ENCODE results near the gene CBR3. TPM values are rescaled to one million over a fixed set of nuclear protein-coding genes. Genes with fewer than 3 reads are reported as not detected.

The CBR3 gene
- total RNA-seq, 1 donor from 2014 or later: 2.0 TPM

DNA sequence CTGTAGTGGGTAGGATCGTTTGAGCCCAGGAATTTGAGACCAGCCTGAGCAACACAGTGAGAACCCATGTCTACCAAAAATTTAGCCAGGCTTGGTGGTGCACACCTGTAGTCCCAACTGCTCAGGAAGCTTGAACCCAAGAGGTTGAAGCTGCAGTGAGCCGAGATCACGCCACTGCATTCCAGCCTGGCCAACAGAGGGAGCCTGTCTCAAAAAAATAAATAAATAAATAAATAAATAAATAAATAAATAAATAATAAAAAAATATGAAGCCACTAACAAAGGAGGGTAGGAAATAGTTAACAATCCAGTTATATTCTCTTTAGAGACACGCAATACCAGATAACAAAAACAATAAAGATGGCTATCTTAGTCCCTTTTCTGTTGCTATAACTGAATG, 11.9 kb upstream of the CBR3 start:
- peaks cover 10% of the 10 kb centered on the region for H3K4me1 ChIP-seq
- intact Hi-C loops (cut with micrococcal nuclease): no loop called here
- no peak for DNase-seq
- H3K27ac ChIP-seq (replicated peaks): no peak overlapping the region
- TF ChIP-seq, protein P1, sequence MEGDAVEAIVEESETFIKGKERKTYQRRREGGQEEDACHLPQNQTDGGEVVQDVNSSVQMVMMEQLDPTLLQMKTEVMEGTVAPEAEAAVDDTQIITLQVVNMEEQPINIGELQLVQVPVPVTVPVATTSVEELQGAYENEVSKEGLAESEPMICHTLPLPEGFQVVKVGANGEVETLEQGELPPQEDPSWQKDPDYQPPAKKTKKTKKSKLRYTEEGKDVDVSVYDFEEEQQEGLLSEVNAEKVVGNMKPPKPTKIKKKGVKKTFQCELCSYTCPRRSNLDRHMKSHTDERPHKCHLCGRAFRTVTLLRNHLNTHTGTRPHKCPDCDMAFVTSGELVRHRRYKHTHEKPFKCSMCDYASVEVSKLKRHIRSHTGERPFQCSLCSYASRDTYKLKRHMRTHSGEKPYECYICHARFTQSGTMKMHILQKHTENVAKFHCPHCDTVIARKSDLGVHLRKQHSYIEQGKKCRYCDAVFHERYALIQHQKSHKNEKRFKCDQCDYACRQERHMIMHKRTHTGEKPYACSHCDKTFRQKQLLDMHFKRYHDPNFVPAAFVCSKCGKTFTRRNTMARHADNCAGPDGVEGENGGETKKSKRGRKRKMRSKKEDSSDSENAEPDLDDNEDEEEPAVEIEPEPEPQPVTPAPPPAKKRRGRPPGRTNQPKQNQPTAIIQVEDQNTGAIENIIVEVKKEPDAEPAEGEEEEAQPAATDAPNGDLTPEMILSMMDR (IDR thresholded peaks at IDR 0.05; ENCODE audit: borderline replicate concordance): peak; percentile 65
- H3K36me3 ChIP-seq: no peaks in the 10 kb centered on the region
- H3K27me3 ChIP-seq (ENCODE audit: low read depth): no peaks in the 10 kb centered on the region
- no peaks in the 10 kb centered on the region for H3K9me3 ChIP-seq (replicated peaks)
- H3K4me3 ChIP-seq: no peak overlapping the region

DNA sequence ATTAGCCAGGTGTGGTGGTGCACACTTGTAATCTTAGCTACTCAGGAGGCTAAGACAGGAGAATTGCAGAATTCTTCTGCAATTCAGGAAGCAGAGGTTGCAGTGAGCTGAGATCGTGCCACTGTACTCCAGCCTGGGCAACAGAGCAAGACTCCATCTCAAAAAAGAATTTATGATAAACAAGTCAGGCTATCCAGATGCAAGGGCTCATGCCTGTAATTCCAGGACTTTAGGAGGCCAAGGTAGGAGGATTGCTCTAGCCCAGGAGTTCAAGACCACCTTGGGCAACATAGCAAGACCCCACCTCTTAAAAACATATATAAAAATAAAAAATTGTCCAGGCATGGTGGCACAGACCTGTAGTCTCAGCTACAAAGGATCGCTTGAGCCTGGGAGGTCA, 10.5 kb upstream of the CBR3 start:
- Histone ChIP-seq H3K36me3 (no peaks in the 10 kb centered on the region), H3K27ac (replicated peaks) (no peak overlapping the region), H3K4me1 (peaks cover 10% of the 10 kb centered on the region), H3K27me3 (ENCODE audit: low read depth) (no peaks in the 10 kb centered on the region), H3K4me3 (no peak overlapping the region), H3K9me3 (replicated peaks) (no peaks in the 10 kb centered on the region)
- DNase-seq: no peak
- TF ChIP-seq, protein P1 (IDR thresholded peaks at IDR 0.05; ENCODE audit: borderline replicate concordance): no peak
- intact Hi-C loops (cut with micrococcal nuclease): no loop called here

DNA sequence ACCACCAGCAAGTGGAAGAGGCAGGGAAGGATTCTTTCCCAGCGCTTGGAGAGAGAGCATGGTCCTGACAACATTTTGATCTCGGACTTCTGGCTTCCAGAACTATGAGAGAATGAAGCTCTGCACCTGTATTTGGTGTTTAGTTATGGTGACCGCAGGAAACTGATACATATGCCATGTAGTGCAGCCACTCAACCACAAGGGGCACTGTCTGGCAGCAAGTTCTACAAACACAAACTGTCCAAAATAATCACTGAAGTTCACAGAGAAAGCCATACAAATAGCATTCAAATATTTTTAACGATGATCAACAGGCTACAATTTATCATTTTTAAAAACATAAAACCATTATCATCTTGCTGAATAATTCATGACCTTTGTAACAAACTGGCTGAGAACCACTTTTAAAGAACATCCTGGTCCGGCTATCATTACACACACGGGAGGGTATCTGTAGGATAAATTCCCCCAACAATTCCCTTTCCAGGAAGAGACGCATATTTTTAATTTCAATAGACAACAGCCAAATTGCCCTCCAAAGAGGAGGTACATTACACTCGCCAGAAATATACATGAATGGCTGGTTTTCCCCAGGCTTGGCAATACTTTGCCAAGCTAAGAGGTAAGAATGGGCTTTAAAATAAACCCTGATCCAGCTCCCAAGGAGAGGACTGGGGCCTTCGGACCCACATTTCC, 9.2 kb upstream of the CBR3 start:
- no peaks in the 10 kb centered on the region for H3K9me3 ChIP-seq (replicated peaks)
- peak overlapping the region; percentile 21 for H3K27ac ChIP-seq (replicated peaks)
- H3K27me3 ChIP-seq (ENCODE audit: low read depth): no peaks in the 10 kb centered on the region
- H3K36me3 ChIP-seq: no peaks in the 10 kb centered on the region
- H3K4me3 ChIP-seq: no peak overlapping the region
- intact Hi-C loops (cut with micrococcal nuclease): no loop called here
- peaks cover 20% of the 10 kb centered on the region for H3K4me1 ChIP-seq
- TF ChIP-seq, protein P1 (IDR thresholded peaks at IDR 0.05; ENCODE audit: borderline replicate concordance): peak; percentile 96
- DNase-seq: peak; percentile 40

DNA sequence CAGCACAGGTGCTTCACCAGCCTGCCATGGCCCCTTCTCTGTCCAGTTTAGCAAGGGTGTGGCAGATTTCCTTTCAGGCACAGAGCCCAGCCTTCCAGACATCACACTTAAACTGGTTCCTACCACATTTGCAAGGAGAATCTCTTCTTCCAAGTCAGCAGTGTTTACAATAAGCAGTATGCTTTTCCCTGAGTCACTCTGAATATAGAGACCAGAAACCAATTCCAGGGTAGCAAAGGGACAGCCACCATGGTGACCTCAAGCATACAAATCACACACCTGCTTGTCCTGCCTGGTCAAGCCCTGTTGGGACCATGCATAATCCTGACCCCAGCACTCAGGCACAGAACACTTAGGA, 8.7 kb upstream of the CBR3 start:
- intact Hi-C loops (cut with micrococcal nuclease): no loop called here
- no peaks in the 10 kb centered on the region for H3K36me3 ChIP-seq
- TF ChIP-seq, protein P1 (IDR thresholded peaks at IDR 0.05; ENCODE audit: borderline replicate concordance): no peak
- H3K27me3 ChIP-seq (ENCODE audit: low read depth): no peaks in the 10 kb centered on the region
- no peak for DNase-seq
- H3K4me3 ChIP-seq: no peak overlapping the region
- H3K9me3 ChIP-seq (replicated peaks): no peaks in the 10 kb centered on the region
- peaks cover 23% of the 10 kb centered on the region for H3K4me1 ChIP-seq
- H3K27ac ChIP-seq (replicated peaks): peak overlapping the region; percentile 21

DNA sequence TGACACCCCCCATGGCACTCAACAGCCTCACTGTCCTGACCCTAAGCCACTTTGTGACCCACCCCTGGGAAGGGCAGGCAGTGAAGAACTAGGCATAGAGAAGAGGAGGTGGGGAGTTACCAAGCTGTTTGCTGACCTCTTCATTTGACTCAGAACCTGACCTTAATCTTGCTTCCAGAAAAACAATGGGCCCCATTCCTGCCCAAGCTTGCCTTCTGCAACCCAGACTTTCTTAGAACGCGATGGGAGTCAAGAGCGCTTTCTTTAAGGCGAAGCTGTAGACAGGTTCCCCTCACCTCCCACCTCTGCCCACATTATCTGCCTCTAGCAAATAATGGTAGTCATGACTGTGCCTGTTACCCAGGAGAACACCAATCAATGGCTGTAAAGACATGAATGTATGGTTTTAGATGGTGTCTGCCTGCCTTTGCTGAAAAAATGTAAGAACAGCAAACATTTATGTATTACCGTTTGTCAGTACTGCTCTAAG, 8.2 kb upstream of the CBR3 start:
- intact Hi-C loops (cut with micrococcal nuclease): no loop called here
- H3K4me1 ChIP-seq: peaks cover 23% of the 10 kb centered on the region
- no peaks in the 10 kb centered on the region for H3K9me3 ChIP-seq (replicated peaks)
- peak overlapping the region; percentile 21 for H3K27ac ChIP-seq (replicated peaks)
- no peaks in the 10 kb centered on the region for H3K27me3 ChIP-seq (ENCODE audit: low read depth)
- TF ChIP-seq, protein P1 (IDR thresholded peaks at IDR 0.05; ENCODE audit: borderline replicate concordance): no peak
- no peak overlapping the region for H3K4me3 ChIP-seq
- no peak for DNase-seq
- H3K36me3 ChIP-seq: no peaks in the 10 kb centered on the region

Data from left ventricle myocardium inferior (tissue), 1 donor.